Measurements from ENCODE around the gene C9orf85.
"Not testable (repeated sequence)": the region's sequence is repeated elsewhere in the genome, so short reads cannot be mapped to it uniquely, and the experiment has no call there.

C9orf85 gene, protein sequence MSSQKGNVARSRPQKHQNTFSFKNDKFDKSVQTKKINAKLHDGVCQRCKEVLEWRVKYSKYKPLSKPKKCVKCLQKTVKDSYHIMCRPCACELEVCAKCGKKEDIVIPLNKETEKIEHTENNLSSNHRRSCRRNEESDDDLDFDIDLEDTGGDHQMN

DNA sequence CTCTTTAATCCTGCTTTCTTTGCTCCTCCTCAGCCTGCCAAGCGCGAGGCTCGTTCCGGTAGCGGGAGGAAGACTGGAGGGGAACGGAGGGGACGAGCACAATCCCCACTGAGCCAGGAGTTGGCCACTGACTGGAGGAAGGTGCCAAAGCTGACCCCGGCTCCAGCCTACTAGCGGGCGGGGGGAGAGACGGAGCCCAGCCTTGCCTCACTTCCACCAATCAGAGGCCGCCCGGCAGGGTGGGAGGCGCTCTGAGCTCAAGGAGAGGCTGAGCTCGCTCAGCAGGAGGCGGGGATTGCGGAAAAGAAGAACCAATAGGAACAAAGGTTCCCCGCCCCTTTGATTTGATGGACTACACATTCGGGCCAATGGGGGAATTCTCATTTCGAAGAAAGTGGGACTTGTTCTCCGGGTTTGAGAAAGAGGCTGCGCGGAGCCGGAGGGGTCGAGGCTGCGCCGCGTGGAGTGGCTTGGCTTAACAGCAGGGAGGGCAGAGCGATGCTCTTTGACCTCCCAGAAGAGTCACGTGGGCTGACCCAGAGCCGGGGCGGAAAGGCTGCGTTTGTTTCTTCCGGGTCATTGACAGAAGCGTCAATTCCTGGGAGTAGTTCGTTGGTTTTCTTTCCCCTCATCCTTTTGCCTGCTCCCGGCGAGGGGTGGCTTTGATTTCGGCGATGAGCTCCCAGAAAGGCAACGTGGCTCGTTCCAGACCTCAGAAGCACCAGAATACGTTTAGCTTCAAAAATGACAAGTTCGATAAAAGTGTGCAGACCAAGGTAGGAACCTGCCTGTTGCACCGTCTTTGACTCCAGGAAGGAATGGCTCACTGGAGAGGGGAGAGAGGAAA lies at the start of gene C9orf85, which contains the start of gene ABHD17B:
TSS of gene C9orf85 (plus strand) at position 579 of the 847 bp plus-strand sequence. CDS start at position 675, 96 bp downstream.
TSS of gene ABHD17B (minus strand) at position 133 of the 847 bp plus-strand sequence. CDS start 36,113 bp downstream, outside the sequence.
- peak; percentile 99 for DNase-seq

DNA sequence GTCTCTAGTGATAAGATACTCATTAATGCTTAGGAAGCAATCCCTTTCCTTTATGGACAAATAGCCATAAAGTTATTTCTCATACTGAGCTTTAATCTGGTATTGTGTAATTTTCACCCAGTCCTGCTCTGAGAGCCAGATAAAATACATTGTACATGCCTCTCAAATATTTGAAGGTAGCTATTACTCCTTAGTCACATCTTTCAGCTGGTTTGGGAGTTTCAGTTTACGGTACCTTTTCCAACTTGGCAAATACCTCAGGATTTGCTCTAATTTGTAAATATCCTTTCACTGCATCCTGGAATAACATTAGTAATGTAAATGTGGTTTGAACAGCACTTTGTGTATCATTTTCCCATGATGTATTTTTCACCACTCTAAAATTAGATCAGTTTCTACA lies 47.8 kb upstream of the C9orf85 start:
- DNase-seq = no peak

- DNase-seq = no peak
Measured at GRCh38 chr9:71875345-71875744, 36.1 kb upstream of the C9orf85 start.

DNA sequence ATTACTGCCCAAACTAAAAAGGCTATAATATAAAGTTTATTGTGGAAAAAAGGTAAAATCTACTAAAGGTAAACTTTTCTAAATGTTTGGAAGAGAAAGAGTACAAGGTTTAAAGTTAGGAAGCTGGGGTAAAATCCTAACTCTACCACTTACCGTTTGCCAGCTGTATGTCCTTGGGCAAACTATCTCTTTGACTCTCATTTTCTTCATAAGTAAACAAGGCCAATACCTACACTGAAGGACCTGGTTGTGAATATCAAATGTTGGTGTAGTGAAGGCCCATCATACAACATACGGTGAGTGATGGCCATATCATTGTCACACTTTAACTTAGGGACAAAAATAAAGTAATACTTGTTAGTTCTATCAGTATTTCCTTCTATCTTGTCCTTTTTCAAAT lies 35.3 kb upstream of the C9orf85 start:
- DNase-seq = no peak

- DNase-seq = no peak
Measured at GRCh38 chr9:71876829-71877228, 34.6 kb upstream of the C9orf85 start.

GRCh38 chr9:71878327-71879274 lies 32.8 kb upstream of the C9orf85 start:
- no peak for DNase-seq

GRCh38 chr9:71879644-71880174 lies 31.7 kb upstream of the C9orf85 start:
- DNase-seq = no peak

DNA sequence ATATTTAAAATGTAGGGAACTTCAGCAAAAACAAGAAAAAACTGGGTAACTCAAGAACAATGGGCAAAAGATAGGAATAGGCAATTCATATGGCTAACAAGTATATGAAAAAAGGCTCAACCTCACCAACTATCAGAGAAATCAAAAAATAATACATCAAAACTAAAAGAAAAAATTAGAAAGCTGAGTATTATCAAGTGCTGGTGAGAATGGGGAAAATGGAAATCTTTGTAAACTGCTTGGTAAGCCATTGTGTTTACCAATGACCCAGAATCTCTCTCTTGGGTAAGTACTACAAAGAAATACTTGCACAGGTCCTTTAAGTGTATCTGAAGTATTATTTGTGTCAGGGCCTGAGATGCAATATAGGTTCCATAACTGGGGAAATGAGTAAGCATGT lies 27.4 kb upstream of the C9orf85 start:
- no peak for DNase-seq

GRCh38 chr9:71885467-71885866 lies 26.0 kb upstream of the C9orf85 start:
- no peak for DNase-seq

GRCh38 chr9:71886015-71886414 lies 25.4 kb upstream of the C9orf85 start:
- DNase-seq = no peak

- DNase-seq = no peak
Measured at GRCh38 chr9:71886541-71886940, 24.9 kb upstream of the C9orf85 start.

DNA sequence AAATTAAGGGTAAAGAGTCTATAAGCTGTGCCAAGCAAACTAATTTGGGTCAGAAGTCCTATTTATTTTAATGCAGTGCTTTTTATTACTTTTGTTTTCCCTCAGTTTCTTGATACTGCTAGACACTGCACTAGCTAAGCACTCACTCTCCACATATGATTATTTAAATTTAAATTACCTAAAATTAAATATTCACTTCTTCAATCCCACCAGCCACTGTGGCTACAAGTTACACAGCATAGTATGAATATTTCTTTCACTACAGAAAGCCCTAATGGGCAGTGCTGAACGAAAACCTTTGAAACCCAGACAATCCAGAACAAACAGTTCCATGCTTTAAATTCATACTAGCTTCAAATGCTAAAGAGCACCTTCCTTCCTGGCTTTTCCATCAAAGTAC lies 24.1 kb upstream of the C9orf85 start:
- DNase-seq = no peak

DNA sequence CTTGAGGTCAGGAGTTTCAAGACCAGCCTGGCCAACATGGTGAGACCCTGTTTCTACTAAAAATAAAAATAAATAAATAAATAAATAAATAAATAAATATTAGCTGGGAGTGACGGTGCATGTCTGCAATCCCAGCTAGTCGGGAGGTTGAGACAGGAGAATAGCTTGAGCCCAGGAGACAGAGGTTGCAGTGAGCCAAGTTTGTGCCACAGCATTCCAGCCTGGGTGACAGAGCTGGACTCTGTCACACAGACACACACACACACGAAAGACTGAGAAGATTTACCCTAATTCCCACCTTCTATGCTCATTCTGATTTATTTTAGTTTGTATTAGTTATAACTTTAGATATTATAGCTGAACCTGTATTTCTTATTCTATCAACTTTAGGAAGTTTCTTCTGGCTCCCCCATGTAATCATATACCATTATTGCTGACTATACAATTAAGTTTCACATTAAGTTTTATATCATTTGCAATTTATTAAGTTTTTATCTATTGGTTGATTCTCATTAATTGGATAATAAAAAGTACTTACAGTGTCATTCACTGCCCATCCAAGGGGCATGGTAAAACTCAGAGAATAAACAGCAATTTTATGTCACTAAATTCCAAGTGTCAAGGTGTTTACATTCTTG lies 21.3 kb upstream of the C9orf85 start:
- DNase-seq = no peak

DNA sequence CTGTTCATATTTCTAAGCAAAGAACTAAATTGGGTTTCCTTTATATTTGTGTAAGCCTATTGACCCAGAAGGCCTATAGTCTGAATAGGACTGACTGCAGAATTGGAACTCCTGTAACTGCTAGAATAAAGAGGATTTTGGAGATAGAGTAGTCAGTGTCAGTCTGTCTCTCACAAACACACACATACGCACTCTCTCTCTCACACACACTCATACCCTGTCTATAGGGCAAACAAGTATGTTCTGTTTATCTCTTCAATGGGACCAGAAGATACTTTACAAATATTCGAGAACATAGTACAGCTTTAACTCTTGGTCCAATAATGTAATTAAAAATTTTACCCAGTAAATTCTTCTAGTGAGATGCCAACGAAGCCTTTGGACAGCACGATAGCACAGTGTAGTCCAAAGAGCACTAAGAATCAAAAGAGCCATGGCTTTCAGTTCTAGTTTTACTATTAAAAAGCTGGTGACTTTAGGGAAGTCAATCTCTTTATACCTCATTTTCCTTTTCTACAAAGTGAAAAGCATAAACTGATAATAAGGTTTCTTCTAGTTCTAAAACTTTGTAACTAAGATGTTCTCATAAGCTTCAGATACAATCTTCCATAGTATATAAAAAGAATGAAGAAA lies 19.8 kb upstream of the C9orf85 start:
- no peak for DNase-seq

DNA sequence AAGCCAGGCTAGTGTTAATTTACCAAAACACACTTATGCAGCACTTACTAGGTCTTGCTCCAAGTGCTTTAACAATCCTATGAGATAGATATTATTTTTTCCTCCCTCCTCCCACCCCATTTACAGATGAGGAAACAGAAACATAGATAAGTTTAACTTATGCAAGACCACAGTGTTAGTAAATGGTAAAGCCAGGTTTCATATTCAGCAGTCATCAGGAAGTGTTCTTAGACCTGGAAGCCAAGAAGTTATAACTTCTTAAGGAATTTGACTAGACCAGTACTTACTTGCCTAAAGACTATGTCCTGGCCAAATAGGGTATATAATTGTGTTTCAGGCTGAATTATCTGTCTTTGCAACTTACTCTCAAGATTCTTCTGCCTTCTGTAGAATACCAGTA lies 16.3 kb upstream of the C9orf85 start:
- peak; percentile 10 for DNase-seq

GRCh38 chr9:71895955-71896354 lies 15.5 kb upstream of the C9orf85 start:
- no peak for DNase-seq

- no peak for DNase-seq
Measured at GRCh38 chr9:71896761-71897160, 14.7 kb upstream of the C9orf85 start.

DNA sequence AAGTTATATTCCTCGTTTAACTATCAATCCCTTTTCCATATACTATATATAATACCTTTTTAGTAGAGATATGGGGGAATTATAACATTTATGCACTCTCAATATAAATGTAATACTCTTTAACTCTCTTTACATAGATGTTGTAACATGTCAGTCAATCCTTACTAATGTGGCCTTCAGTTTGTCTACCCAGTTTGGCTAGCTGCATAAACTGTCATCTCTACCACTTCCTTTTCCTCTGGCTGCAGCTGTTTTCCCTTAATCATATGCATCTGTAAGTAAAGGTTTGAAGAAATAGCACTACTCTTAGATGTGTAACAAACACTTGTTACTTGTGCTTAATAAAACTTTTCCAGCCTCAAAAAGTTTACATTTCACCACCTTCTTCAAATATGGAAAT lies 13.9 kb upstream of the C9orf85 start:
- DNase-seq = peak; percentile 67

DNA sequence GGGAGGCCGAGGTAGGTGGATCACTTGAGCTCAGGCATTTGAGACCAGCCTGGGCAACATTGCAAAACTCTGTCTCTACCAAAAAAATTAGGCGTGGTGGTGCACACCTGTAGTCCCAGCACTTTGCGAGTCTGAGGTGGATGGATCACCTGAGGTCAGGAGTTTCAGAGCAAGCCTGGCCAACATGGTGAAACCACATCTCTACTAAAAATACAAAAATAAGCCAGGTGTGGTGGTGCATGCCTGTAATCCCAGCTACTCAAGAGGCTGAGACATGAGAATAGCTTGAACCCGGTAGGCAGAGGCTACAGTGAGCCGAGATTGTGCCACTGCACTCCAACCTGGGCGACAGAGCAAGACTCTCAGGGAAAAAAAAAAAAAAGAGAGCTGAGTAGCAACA lies 12.7 kb upstream of the C9orf85 start:
- not testable (repeated sequence) for DNase-seq

- DNase-seq = no peak
Measured at GRCh38 chr9:71901695-71902597, 9.5 kb upstream of the C9orf85 start.

DNA sequence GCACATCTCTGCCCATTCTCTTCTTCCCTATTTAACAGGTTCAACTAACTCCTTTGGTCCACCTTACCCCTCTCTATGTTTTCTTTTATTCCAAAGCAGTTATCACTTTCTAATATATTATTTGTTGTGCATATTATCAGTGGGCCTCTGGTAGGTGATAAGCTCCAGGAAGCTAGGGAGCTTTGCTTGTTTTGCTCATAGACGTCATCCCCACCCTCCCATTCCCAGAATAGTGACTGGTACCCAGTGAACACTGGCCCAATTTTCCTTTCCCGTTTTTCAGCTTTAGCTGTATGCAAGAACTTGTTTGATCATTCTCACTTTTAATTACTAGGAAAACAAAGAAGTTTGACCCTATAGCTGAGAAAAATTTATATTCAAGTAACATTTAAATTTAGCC lies 7.4 kb upstream of the C9orf85 start:
- no peak for DNase-seq

Measured in GDM1 (cell line).